ENCODE measurements around the gene CFAP65. TPM values are rescaled to one million over a fixed set of nuclear protein-coding genes. Genes with fewer than 3 reads are reported as not detected.

CFAP65 gene
- total RNA-seq, 1 experiment from 2014 or later = 0.33 TPM

DNA sequence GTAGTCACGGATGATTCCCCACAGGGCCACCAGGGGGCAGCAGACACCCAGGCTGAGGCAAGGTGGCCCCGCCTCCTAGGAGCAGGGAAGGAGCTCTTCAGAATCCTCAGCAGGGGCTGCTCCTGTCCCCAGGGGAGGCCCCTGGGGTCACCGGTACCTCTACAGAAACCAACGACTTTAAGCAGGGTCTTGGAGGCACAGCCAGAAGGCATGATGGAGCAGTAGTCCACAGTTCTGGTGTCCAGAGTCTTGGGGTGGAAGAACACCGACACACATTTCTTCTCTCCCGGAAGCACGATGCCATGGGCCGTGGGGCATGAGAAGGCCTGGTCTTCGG lies 11.5 kb downstream of the CFAP65 start:
- no peak overlapping the region for H3K27ac ChIP-seq (ENCODE audit: low read length)
- H3K36me3 ChIP-seq (ENCODE audit: control insufficient read depth, insufficient read depth, low read length) = no peaks in the 10 kb centered on the region
- no peaks in the 10 kb centered on the region for H3K9me3 ChIP-seq (ENCODE audit: control insufficient read depth, insufficient read depth, low read depth, low read length)
- no peak overlapping the region for H3K4me3 ChIP-seq (ENCODE audit: low read depth in 2 of 2, low read length in 2 of 2)
- in situ Hi-C loops (cut with HindIII; ENCODE audit: low pct_unique_long_range_greater_than_20kb, low sequenced_read_pairs) (no loop called here), intact Hi-C loops (cut with micrococcal nuclease; ENCODE audit: unreplicated experiment) (loop anchor here (2.0 to 10.0 kb wide), 2 partner anchors 31 to 125 kb away; no protein-coding TSS in a partner anchor)
- CTCF ChIA-PET = interaction anchor here (0.5 to 1.5 kb wide), 26 partner anchors 9 to 279 kb away, joined by 3 to 21 read pairs (median 4); partner anchors contain the start of genes CFAP65 and IHH
- no TSS peak for BruUV-seq (replicated peaks)
- POLR2A ChIA-PET = no interaction called here
- DNase-seq (ENCODE audit: low read depth, low spot score) (peak; percentile 50), ATAC-seq (peak; percentile 95)
- no peaks in the 10 kb centered on the region for H3K4me1 ChIP-seq (ENCODE audit: control insufficient read depth, insufficient read depth, low read length)
- TF ChIP-seq, protein P1, sequence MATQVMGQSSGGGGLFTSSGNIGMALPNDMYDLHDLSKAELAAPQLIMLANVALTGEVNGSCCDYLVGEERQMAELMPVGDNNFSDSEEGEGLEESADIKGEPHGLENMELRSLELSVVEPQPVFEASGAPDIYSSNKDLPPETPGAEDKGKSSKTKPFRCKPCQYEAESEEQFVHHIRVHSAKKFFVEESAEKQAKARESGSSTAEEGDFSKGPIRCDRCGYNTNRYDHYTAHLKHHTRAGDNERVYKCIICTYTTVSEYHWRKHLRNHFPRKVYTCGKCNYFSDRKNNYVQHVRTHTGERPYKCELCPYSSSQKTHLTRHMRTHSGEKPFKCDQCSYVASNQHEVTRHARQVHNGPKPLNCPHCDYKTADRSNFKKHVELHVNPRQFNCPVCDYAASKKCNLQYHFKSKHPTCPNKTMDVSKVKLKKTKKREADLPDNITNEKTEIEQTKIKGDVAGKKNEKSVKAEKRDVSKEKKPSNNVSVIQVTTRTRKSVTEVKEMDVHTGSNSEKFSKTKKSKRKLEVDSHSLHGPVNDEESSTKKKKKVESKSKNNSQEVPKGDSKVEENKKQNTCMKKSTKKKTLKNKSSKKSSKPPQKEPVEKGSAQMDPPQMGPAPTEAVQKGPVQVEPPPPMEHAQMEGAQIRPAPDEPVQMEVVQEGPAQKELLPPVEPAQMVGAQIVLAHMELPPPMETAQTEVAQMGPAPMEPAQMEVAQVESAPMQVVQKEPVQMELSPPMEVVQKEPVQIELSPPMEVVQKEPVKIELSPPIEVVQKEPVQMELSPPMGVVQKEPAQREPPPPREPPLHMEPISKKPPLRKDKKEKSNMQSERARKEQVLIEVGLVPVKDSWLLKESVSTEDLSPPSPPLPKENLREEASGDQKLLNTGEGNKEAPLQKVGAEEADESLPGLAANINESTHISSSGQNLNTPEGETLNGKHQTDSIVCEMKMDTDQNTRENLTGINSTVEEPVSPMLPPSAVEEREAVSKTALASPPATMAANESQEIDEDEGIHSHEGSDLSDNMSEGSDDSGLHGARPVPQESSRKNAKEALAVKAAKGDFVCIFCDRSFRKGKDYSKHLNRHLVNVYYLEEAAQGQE (IDR thresholded peaks at IDR 0.05; ENCODE audit: insufficient read depth in 1 of 2, low read depth in 2 of 2, low read length in 1 of 2) = peak in 1 of 2 experiments; percentile 58; a peak in 1 of 4 replicates
- no peak for TF ChIP-seq POLR2AphosphoS5 (IDR thresholded peaks at IDR 0.05; ENCODE audit: low read depth, low read length)
- TF ChIP-seq SIN3A (IDR thresholded peaks at IDR 0.05; ENCODE audit: borderline replicate concordance, insufficient read depth, low read depth, low read length) = no peak
- no peak for TF ChIP-seq TCF7L2 (IDR thresholded peaks at IDR 0.05; ENCODE audit: low read depth, low read length)
- TF ChIP-seq, protein P2, sequence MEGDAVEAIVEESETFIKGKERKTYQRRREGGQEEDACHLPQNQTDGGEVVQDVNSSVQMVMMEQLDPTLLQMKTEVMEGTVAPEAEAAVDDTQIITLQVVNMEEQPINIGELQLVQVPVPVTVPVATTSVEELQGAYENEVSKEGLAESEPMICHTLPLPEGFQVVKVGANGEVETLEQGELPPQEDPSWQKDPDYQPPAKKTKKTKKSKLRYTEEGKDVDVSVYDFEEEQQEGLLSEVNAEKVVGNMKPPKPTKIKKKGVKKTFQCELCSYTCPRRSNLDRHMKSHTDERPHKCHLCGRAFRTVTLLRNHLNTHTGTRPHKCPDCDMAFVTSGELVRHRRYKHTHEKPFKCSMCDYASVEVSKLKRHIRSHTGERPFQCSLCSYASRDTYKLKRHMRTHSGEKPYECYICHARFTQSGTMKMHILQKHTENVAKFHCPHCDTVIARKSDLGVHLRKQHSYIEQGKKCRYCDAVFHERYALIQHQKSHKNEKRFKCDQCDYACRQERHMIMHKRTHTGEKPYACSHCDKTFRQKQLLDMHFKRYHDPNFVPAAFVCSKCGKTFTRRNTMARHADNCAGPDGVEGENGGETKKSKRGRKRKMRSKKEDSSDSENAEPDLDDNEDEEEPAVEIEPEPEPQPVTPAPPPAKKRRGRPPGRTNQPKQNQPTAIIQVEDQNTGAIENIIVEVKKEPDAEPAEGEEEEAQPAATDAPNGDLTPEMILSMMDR (IDR thresholded peaks at IDR 0.05) = peak; percentile 98
- H3K27me3 ChIP-seq (ENCODE audit: control insufficient read depth, insufficient read depth, low read length) = 0 out of 2 replicates have a peak, but pooled peaks cover 2% of the 10 kb centered on the region

DNA sequence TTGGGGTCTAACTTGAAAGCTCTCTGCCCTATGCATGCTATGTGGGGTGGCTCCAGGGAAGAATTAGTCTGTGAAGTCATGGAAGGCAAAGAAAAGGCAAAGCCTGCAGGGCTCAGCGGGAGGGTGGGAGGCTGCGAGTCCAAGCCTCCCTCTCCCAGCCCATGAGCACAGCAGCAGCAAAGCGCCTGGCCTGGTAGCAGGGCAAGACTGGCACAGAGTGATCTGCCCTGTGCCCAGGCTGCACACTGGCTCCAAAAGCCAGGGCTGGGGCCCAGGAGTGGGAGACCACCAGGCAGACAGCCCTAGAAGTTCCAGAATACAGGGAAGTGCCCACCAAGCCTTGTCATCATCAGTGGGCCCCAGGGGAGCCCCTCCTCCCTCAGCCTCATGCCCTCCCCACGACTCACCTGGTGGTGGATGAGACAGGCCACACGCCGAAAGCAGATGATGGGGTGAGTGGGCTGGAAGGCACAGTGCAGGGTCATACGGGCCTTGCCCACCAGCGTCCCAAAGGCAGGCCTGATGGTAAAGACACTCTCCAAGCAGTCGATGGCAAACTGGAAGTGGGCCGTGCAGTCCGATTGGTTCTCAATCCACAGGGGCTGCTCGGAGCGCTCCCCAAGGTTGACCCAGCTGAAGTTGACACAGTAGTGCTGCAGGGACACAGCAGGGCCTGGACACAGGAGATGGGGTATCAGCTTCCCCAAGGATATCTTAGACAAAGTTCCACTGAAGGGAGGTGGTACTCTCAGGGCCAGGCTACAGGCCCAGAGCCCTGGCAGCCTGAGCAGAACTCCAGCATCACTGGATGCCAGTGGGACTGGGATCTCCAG lies 12.1 kb downstream of the CFAP65 start:
- POLR2A ChIA-PET = no interaction called here
- TF ChIP-seq, protein P1 (IDR thresholded peaks at IDR 0.05; ENCODE audit: insufficient read depth in 1 of 2, low read depth in 2 of 2, low read length in 1 of 2) = no peak
- TF ChIP-seq, protein P2 (IDR thresholded peaks at IDR 0.05) = no peak
- TF ChIP-seq POLR2AphosphoS5 (IDR thresholded peaks at IDR 0.05; ENCODE audit: low read depth, low read length) = no peak
- Histone ChIP-seq H3K4me1 (ENCODE audit: control insufficient read depth, insufficient read depth, low read length) (no peaks in the 10 kb centered on the region), H3K9me3 (ENCODE audit: control insufficient read depth, insufficient read depth, low read depth, low read length) (no peaks in the 10 kb centered on the region), H3K27me3 (ENCODE audit: control insufficient read depth, insufficient read depth, low read length) (0 out of 2 replicates have a peak, but pooled peaks cover 2% of the 10 kb centered on the region), H3K4me3 (ENCODE audit: low read depth in 2 of 2, low read length in 2 of 2) (no peak overlapping the region), H3K36me3 (ENCODE audit: control insufficient read depth, insufficient read depth, low read length) (no peaks in the 10 kb centered on the region), H3K27ac (ENCODE audit: low read length) (no peak overlapping the region)
- ATAC-seq = peak; percentile 31
- DNase-seq (ENCODE audit: low read depth, low spot score) = no peak
- intact Hi-C loops (cut with micrococcal nuclease; ENCODE audit: unreplicated experiment) = loop anchor here (10.0 kb wide), 1 partner anchor 126 kb away; no protein-coding TSS in a partner anchor
- in situ Hi-C loops (cut with HindIII; ENCODE audit: low pct_unique_long_range_greater_than_20kb, low sequenced_read_pairs) = no loop called here
- BruUV-seq (replicated peaks) = no TSS peak
- CTCF ChIA-PET = interaction anchor here (0.6 to 1.5 kb wide), 22 partner anchors 9 to 278 kb away, joined by 3 to 21 read pairs (median 4); partner anchors contain the start of genes CFAP65 and IHH

Measured in Panc1 (cell line).